Heart left ventricle (tissue), 16 donors: ENCODE results near the gene ATP8A1. TPM values are rescaled to one million over a fixed set of nuclear protein-coding genes. Genes with fewer than 3 reads are reported as not detected.

Experiments
- ATAC-seq, 4 donors: fragments of 200-7000 bp; cut with Tn5 transposase; one replicate each; pipeline ENCODE4 v1.9.1; 2020 to 2022; ENCODE audit warnings: moderate library complexity in 4 of 4, mild to moderate bottlenecking in 3 of 4, moderate number of reproducible peaks in 1 of 4
- DNase-seq, 5 donors: peaks; one replicate each; pipeline ENCODE4 v3.0.0-alpha.2; 2020
- H3K27ac ChIP-seq, 12 donors: fragments of 200-600 bp; sonication (generic) in 4 of 12; one replicate each; pipeline versions ENCODE4 v1.5.0 to v1.8.0; 2016 to 2022; ENCODE audit warnings: mild to moderate bottlenecking in 2 of 12
- H3K27me3 ChIP-seq, 9 donors: fragments of 200-600 bp; sonication (generic) in 2 of 9; one replicate each; pipeline versions ENCODE4 v1.5.1 to v1.8.0; 2016 to 2022; ENCODE audit warnings: mild to moderate bottlenecking in 3 of 9
- H3K36me3 ChIP-seq, 9 donors: fragments of 200-600 bp; sonication (generic) in 2 of 9; one replicate each; pipeline versions ENCODE4 v1.5.0 to v1.8.0; 2018 to 2022; ENCODE audit warnings: mild to moderate bottlenecking in 2 of 9
- H3K4me1 ChIP-seq, 12 donors: fragments of 200-600 bp; sonication (generic) in 4 of 12; one replicate each; pipeline versions ENCODE4 v1.5.0 to v1.8.0; 2016 to 2022; ENCODE audit warnings: mild to moderate bottlenecking in 3 of 12
- H3K4me3 ChIP-seq, 12 donors: fragments of 200-600 bp; sonication (generic) in 4 of 12; one replicate each; pipeline versions ENCODE4 v1.5.0 to v1.8.0; 2017 to 2022; ENCODE audit warnings: mild to moderate bottlenecking in 9 of 12, moderate library complexity in 4 of 12
- H3K9me3 ChIP-seq, 12 donors: fragments of 200-600 bp; sonication (generic) in 4 of 12; one replicate each; pipeline versions ENCODE4 v1.5.0 to v1.8.0; 2016 to 2022; ENCODE audit warnings: mild to moderate bottlenecking in 1 of 12
- POLR2A ChIP-seq, 2 donors: fragments of 450-650 bp; IDR thresholded peaks; one replicate each; pipeline ENCODE4 v1.6.1; 2017; ENCODE audit warnings: antibody characterized with exemption in 2 of 2, mild to moderate bottlenecking in 2 of 2, moderate library complexity in 2 of 2
- WGBS, 4 donors: extraction: QIAGEN DNeasy Blood & Tissue Kit in 2 of 4; methylation state at CpG; one replicate each; pipeline versions ENCODE4 v1.1.5 to v1.1.7; 2013 to 2018; 5-methylcytosine and 5-hydroxymethylcytosine counted together
- intact Hi-C, 10 donors: fragments of 100-400 bp; cut with DNase I; formaldehyde crosslinking; loops; one replicate each; pipeline versions ENCODE4 v1.11.1 to v1.14.2; 2022
- polyA plus RNA-seq, 2 donors: library from polyadenylated mRNA; stranded (reverse); fragments of 200-250 nt; gene quantifications; one replicate each; pipeline ENCODE4 v1.2.3, GENCODE V29; 2013
- total RNA-seq, 9 donors: library from RNA; depleted of rRNA in 2 of 9; stranded (reverse); fragments of >200 nt in 2 of 9; fragmentation: NEBNext Ultra II Directional in 3 of 9; extraction: Animal tissue kit (Norgen Biotek cat#: 25700) in 3 of 9; gene quantifications; one replicate each; pipeline versions ENCODE4 v1.1.0 to v1.2.4, GENCODE V29; 2016 to 2023
- TF ChIP-seq, protein P1 (sequence below), 12 donors: fragments of 200-600 bp; sonication (generic) in 4 of 12; IDR thresholded peaks; one replicate each; pipeline versions ENCODE4 v1.5.0 to v1.8.0; 2018 to 2022; ENCODE audit warnings: antibody characterized with exemption in 12 of 12, mild to moderate bottlenecking in 5 of 12
- donor health status: ischemic (EF 13 %, LVEDD 7.1; RV severe dilation, severe dysfunction).
- donor health status: healthy with polysubstance abuse.
- donor health status: DM: no; HTN: yes; CAD: no.
- donor health status: DM: no; HTN: no; CAD: no.
- donor health status: ischemic (EF 25% LVEDD 6.9; RV normal size, moderate dysfunction).
- donor health status: ischemic (EF 25% LVEDD 5.7; RV mildly dilated, moderate dysfunction).
- donor health status: healthy.
- donor health status: DM: yes; HTN: yes; CAD: no.
- donor health status: ischemic (EF 35%, LVEDD 5.7; RV mildly dilated, moderate dysfunction).
- donor health status: nonischemic (EF 11% LVEDD 7.7; RV severe dilation, severe dysfunction).
- donor health status: DM: yes; HTN: yes; CAD: no.
- donor health status: PGD.
- donor health status: ischemic (EF 29% LVEDD 5.4; RV normal size, mild dysfunction).
- donor health status: nonischemic (EF 23%, LVEDD 6.1; RV moderate dilation, normal function).

Gene ATP8A1
- total and polyA plus RNA-seq, 11 donors = 4.6 to 29.7 (median 16.2) TPM

DNA sequence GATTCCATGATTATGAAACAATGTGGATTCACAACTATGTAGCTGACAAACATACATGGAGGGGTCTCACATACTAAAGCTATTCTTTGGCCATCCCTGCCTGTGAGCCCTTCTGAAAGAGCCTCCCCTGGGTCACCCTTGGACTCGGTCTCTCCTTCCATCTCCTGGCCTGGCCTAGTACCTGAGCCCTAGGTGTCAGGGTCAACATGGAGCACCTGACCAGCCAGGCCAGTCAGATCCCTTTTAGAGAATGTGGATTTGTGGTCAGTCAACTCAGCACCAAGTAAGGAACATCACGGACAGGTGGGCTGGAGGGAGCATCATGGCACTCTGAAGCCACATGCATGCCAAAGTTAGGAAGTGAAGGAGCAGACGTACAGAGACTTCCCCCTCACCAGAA is 16.3 kb downstream of the ATP8A1 start:
- Histone ChIP-seq H3K9me3 (no peaks in the 10 kb centered on the region), H3K4me3 (no peak overlapping the region), H3K4me1 (peaks cover 0 to 50% (median 12%) of the 10 kb centered on the region in 12 donors), H3K36me3 (no peaks in the 10 kb centered on the region), H3K27ac (no peak overlapping the region), H3K27me3 (no peaks in the 10 kb centered on the region)
- DNase-seq = no peak
- ATAC-seq = no peak
- intact Hi-C loops = no loop called here
- 68 to 91% (median 85%) methylated on average over 3 of the region's 3 CpGs for WGBS, 4 donors
- TF ChIP-seq, protein P1, sequence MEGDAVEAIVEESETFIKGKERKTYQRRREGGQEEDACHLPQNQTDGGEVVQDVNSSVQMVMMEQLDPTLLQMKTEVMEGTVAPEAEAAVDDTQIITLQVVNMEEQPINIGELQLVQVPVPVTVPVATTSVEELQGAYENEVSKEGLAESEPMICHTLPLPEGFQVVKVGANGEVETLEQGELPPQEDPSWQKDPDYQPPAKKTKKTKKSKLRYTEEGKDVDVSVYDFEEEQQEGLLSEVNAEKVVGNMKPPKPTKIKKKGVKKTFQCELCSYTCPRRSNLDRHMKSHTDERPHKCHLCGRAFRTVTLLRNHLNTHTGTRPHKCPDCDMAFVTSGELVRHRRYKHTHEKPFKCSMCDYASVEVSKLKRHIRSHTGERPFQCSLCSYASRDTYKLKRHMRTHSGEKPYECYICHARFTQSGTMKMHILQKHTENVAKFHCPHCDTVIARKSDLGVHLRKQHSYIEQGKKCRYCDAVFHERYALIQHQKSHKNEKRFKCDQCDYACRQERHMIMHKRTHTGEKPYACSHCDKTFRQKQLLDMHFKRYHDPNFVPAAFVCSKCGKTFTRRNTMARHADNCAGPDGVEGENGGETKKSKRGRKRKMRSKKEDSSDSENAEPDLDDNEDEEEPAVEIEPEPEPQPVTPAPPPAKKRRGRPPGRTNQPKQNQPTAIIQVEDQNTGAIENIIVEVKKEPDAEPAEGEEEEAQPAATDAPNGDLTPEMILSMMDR (IDR thresholded peaks at IDR 0.05) = no peak
- no peak for TF ChIP-seq POLR2A (IDR thresholded peaks at IDR 0.05)

DNA sequence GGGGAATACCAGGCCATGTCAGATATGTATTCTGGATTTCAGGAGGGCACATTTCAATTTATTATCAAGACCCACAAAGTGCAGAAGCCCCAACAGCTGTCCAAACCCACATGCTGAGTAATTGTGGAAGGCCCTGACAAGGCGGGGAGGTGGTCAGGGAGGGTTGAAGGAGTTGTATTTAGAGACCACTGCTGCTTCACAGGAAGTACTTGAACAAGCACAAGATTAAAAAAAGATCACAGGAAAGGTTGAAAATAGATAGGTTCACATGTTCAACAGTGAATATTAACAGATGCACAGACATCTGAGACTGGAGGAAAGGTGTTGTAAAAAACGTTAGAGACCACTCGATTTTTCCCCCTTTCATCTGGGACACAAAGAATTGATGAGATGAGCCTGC is 17.9 kb downstream of the ATP8A1 start:
- Histone ChIP-seq H3K9me3 (no peaks in the 10 kb centered on the region), H3K36me3 (no peaks in the 10 kb centered on the region), H3K27ac (no peak overlapping the region), H3K4me1 (peaks cover 0 to 46% (median 12%) of the 10 kb centered on the region in 12 donors), H3K4me3 (no peak overlapping the region), H3K27me3 (no peaks in the 10 kb centered on the region)
- DNase-seq (no peak), ATAC-seq (no peak)
- intact Hi-C loops = no loop called here
- TF ChIP-seq POLR2A (IDR thresholded peaks at IDR 0.05) = no peak
- TF ChIP-seq, protein P1 (IDR thresholded peaks at IDR 0.05) = no peak
- WGBS, 4 donors = 33 to 45% (median 41%) methylated on average over 3 of the region's 3 CpGs

DNA sequence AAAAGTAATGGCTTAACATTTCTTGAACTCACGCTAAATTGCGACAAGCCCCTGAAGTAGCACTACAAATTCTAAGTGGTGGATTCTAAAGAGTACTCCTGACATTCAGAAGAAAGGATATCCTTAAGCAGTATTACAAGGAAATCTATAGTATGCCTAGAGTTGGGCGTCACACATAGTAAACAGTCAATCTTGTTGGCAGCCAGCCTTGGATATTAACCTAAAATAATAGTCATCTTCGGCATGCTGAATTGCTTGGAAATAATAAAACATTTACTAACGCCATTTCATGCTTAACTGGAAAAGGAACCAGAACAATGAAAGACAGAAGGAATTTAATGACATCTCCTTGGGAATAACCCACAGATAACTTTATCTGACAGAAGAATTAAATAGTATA is 18.6 kb downstream of the ATP8A1 start:
- DNase-seq (no peak), ATAC-seq (no peak)
- intact Hi-C loops = no loop called here
- no peaks in the 10 kb centered on the region for H3K27me3 ChIP-seq
- H3K36me3 ChIP-seq = no peaks in the 10 kb centered on the region
- WGBS, 4 donors = 64 to 80% (median 65%) methylated on average over 5 of the region's 5 CpGs
- TF ChIP-seq POLR2A (IDR thresholded peaks at IDR 0.05) = no peak
- TF ChIP-seq, protein P1 (IDR thresholded peaks at IDR 0.05) = no peak
- H3K9me3 ChIP-seq = no peaks in the 10 kb centered on the region
- no peak overlapping the region for H3K4me3 ChIP-seq
- peaks cover 0 to 45% (median 14%) of the 10 kb centered on the region in 12 donors for H3K4me1 ChIP-seq
- no peak overlapping the region for H3K27ac ChIP-seq

DNA sequence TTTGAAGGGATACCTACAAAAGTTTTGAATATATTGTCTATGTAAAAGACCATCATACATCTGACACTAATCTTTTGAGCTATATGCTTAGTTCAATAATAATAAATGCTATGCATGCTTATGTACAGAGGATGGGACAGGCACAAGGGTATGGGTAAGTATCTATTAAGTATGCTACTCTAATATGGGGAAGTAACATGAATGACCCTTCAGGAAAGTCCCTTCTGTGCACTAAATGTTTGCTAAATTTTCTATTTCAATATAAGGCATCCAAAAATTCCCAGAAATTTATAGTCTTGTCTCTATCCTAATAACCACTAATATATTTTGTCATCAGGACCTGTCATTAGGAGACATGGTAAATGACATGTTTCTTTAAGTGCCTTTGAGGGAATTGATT is 19.0 kb downstream of the ATP8A1 start:
- no peaks in the 10 kb centered on the region for H3K9me3 ChIP-seq
- intact Hi-C loops = no loop called here
- TF ChIP-seq POLR2A (IDR thresholded peaks at IDR 0.05) = no peak
- TF ChIP-seq, protein P1 (IDR thresholded peaks at IDR 0.05) = no peak
- ATAC-seq = no peak
- peaks cover 0 to 45% (median 16%) of the 10 kb centered on the region in 12 donors for H3K4me1 ChIP-seq
- H3K4me3 ChIP-seq = no peak overlapping the region
- no peak overlapping the region for H3K27ac ChIP-seq
- H3K36me3 ChIP-seq = no peaks in the 10 kb centered on the region
- DNase-seq = no peak
- H3K27me3 ChIP-seq = no peaks in the 10 kb centered on the region
